Upper lobe of left lung (tissue), 6 donors: ENCODE measurements around the gene SORCS1. TPM values are rescaled to one million over a fixed set of nuclear protein-coding genes. Genes with fewer than 3 reads are reported as not detected.

Experiments used
- ATAC-seq, 2 donors: fragments of 200-7000 bp; cut with Tn5 transposase; one replicate each; pipeline ENCODE4 v1.9.1; 2022; ENCODE audit warnings: mild to moderate bottlenecking in 2 of 2, moderate library complexity in 2 of 2; ENCODE audit not compliant: low FRiP score in 2 of 2
- DNase-seq, 2 donors: peaks; one replicate each; pipeline ENCODE4 v3.0.0-alpha.2; 2019 to 2020
- H3K27ac ChIP-seq, 4 donors: fragments of 200-600 bp; sonication (generic); one replicate each; pipeline ENCODE4 v1.5.1; 2016 to 2019
- H3K27me3 ChIP-seq, 4 donors: fragments of 200-600 bp; sonication (generic); one replicate each; pipeline ENCODE4 v1.5.1; 2017 to 2019
- H3K36me3 ChIP-seq, 4 donors: fragments of 200-600 bp; sonication (generic); one replicate each; pipeline ENCODE4 v1.5.1; 2016 to 2019
- H3K4me1 ChIP-seq, 4 donors: fragments of 200-600 bp; sonication (generic); one replicate each; pipeline ENCODE4 v1.5.1; 2018 to 2019
- H3K4me3 ChIP-seq, 4 donors: fragments of 200-600 bp; sonication (generic); one replicate each; pipeline ENCODE4 v1.5.1; 2017 to 2019; ENCODE audit warnings: mild to moderate bottlenecking in 2 of 4, moderate library complexity in 1 of 4
- H3K9me3 ChIP-seq, 4 donors: fragments of 200-600 bp; sonication (generic); one replicate each; pipeline ENCODE4 v1.5.1; 2018 to 2019
- EP300 ChIP-seq, 4 donors: sonication (generic); formaldehyde crosslinking; IDR thresholded peaks; one replicate each; pipeline ENCODE4 v1.5.1; 2017; ENCODE audit warnings: antibody characterized with exemption in 4 of 4, control low read depth in 2 of 4
- POLR2A ChIP-seq, 4 donors: fragments of 450-650 bp; IDR thresholded peaks; one replicate each; pipeline ENCODE4 v1.5.1; 2016 to 2017; ENCODE audit warnings: antibody characterized with exemption in 4 of 4, mild to moderate bottlenecking in 2 of 4
- POLR2AphosphoS5 ChIP-seq, 2 donors: sonication (generic); formaldehyde crosslinking; IDR thresholded peaks; one replicate each; pipeline ENCODE4 v1.5.1; 2017; ENCODE audit warnings: antibody characterized with exemption in 2 of 2
- WGBS, 2 donors: methylation state at CpG; one replicate each; pipeline ENCODE4 v1.1.5; 2017 to 2018; 5-methylcytosine and 5-hydroxymethylcytosine counted together
- total RNA-seq, 6 donors: library from RNA; depleted of rRNA in 4 of 6; stranded (reverse); fragments of >200 nt in 4 of 6; gene quantifications; one replicate each; pipeline versions ENCODE4 v1.1.0 to v1.2.1, GENCODE V29; 2016 to 2021
- TF ChIP-seq, protein P1 (sequence below), 6 experiments: fragments of 450-650 bp in 4 of 6; fragments of 200-600 bp in 2 of 6; sonication (generic) in 2 of 6; IDR thresholded peaks; one replicate each; pipeline ENCODE4 v1.5.1; 2016 to 2019; ENCODE audit warnings: antibody characterized with exemption in 6 of 6
- donor health status: DM: no; HTN: no; CAD: no; lungs with moderate emphysema.
- donor health status: DM: no; HTN: yes; CAD: no; lungs with severe emphysema.

SORCS1 gene
- total RNA-seq, 6 donors from 2014 or later: 0.10 to 0.77 (median 0.10) TPM; not detected in 3

DNA sequence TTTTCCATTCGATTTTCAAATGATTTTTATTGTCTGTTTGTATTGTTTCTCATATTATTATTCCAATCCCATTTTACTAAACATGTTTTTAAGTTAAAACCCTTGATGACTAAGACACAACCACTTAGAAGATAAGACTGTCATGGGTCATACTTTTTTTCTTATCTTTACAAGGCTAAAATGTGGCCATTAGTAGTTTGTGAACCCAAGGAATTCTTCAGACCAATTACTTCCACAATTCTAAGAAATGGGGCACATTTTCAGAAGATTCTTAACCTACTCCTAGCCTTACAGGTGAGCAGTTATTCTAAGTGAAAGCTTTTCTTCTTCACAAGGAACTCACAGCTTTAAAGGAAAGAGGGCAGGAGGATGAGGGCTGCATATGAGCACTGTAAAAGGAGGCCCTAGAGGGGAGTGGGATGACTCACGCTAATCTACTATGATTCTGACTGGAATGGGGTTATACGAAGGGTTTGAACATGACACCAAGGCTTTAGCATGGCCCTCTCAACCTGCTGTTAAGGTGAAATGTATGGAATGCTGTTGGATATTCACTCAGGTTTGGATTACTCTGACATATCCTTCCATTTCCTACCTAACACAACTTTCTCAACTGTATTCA, 81.0 kb downstream of the SORCS1 start:
- TF ChIP-seq, protein P1, sequence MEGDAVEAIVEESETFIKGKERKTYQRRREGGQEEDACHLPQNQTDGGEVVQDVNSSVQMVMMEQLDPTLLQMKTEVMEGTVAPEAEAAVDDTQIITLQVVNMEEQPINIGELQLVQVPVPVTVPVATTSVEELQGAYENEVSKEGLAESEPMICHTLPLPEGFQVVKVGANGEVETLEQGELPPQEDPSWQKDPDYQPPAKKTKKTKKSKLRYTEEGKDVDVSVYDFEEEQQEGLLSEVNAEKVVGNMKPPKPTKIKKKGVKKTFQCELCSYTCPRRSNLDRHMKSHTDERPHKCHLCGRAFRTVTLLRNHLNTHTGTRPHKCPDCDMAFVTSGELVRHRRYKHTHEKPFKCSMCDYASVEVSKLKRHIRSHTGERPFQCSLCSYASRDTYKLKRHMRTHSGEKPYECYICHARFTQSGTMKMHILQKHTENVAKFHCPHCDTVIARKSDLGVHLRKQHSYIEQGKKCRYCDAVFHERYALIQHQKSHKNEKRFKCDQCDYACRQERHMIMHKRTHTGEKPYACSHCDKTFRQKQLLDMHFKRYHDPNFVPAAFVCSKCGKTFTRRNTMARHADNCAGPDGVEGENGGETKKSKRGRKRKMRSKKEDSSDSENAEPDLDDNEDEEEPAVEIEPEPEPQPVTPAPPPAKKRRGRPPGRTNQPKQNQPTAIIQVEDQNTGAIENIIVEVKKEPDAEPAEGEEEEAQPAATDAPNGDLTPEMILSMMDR (IDR thresholded peaks at IDR 0.05): no peak
- TF ChIP-seq POLR2AphosphoS5 (IDR thresholded peaks at IDR 0.05) (no peak), EP300 (IDR thresholded peaks at IDR 0.05) (no peak), POLR2A (IDR thresholded peaks at IDR 0.05) (no peak)
- 63 to 77% methylated on average over 3 of the region's 3 CpGs for WGBS, 2 donors

GRCh38 chr10:107081644-107082043, 82.9 kb downstream of the SORCS1 start:
- Histone ChIP-seq H3K4me3 (no peak overlapping the region), H3K27ac (no peak overlapping the region), H3K9me3 (no peaks in the 10 kb centered on the region), H3K4me1 (no peaks in the 10 kb centered on the region), H3K36me3 (no peaks in the 10 kb centered on the region), H3K27me3 (no peaks in the 10 kb centered on the region)
- DNase-seq (no peak), ATAC-seq (no peak)
- TF ChIP-seq POLR2A (IDR thresholded peaks at IDR 0.05) (no peak), POLR2AphosphoS5 (IDR thresholded peaks at IDR 0.05) (no peak), EP300 (IDR thresholded peaks at IDR 0.05) (no peak)
- TF ChIP-seq, protein P1 (IDR thresholded peaks at IDR 0.05): no peak
- 86 to 88% methylated on average over 1 of the region's 1 CpG for WGBS, 2 donors

More for the DNA sequence above, 81.0 kb downstream of the SORCS1 start:
- no peak overlapping the region for H3K4me3 ChIP-seq
- H3K36me3 ChIP-seq: no peaks in the 10 kb centered on the region
- no peak overlapping the region for H3K27ac ChIP-seq
- H3K9me3 ChIP-seq: no peaks in the 10 kb centered on the region
- H3K27me3 ChIP-seq: no peaks in the 10 kb centered on the region
- H3K4me1 ChIP-seq: no peaks in the 10 kb centered on the region
- ATAC-seq (no peak), DNase-seq (no peak)

GRCh38 chr10:107075117-107075516, 89.4 kb downstream of the SORCS1 start:
- ATAC-seq: no peak
- H3K9me3 ChIP-seq: no peaks in the 10 kb centered on the region
- H3K36me3 ChIP-seq: no peaks in the 10 kb centered on the region
- TF ChIP-seq POLR2AphosphoS5 (IDR thresholded peaks at IDR 0.05): no peak
- TF ChIP-seq, protein P1 (IDR thresholded peaks at IDR 0.05): no peak
- no peak overlapping the region for H3K4me3 ChIP-seq
- H3K27me3 ChIP-seq: no peaks in the 10 kb centered on the region
- 64 to 73% methylated on average over 2 of the region's 2 CpGs for WGBS, 2 donors
- H3K4me1 ChIP-seq: no peaks in the 10 kb centered on the region
- no peak overlapping the region for H3K27ac ChIP-seq
- DNase-seq: no peak

GRCh38 chr10:107072786-107073185, 91.7 kb downstream of the SORCS1 start:
- 55 to 63% methylated on average over 5 of the region's 5 CpGs for WGBS, 2 donors
- DNase-seq (no peak), ATAC-seq (no peak)
- Histone ChIP-seq H3K4me3 (no peak overlapping the region), H3K4me1 (no peaks in the 10 kb centered on the region), H3K27me3 (no peaks in the 10 kb centered on the region), H3K36me3 (no peaks in the 10 kb centered on the region), H3K27ac (no peak overlapping the region), H3K9me3 (no peaks in the 10 kb centered on the region)
- TF ChIP-seq POLR2A (IDR thresholded peaks at IDR 0.05) (no peak), EP300 (IDR thresholded peaks at IDR 0.05) (no peak), POLR2AphosphoS5 (IDR thresholded peaks at IDR 0.05) (no peak)
- TF ChIP-seq, protein P1 (IDR thresholded peaks at IDR 0.05): no peak

DNA sequence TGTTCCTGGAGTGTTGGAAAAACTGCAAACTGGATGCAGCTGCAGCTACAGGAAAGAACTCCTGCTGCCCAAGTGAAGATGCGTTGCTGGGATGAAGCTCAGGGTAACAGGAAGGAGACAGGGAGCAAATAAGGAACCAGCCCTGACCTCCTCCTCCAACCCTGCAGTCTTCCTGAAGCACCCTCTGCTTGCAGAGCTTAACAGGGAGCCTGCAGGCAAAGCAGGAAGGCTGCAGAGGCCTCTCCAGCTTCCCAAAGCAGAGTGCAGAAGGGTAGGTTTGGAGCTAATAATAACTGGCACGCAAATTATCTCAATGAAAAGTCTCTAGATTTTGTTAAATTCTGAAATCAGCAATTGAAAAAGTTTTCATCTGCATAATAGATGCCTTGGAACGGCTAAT, 92.5 kb downstream of the SORCS1 start:
- no peaks in the 10 kb centered on the region for H3K27me3 ChIP-seq
- no peak overlapping the region for H3K4me3 ChIP-seq
- no peak overlapping the region for H3K27ac ChIP-seq
- DNase-seq (no peak), ATAC-seq (no peak)
- H3K4me1 ChIP-seq: no peaks in the 10 kb centered on the region
- no peaks in the 10 kb centered on the region for H3K36me3 ChIP-seq
- 72 to 82% methylated on average over 3 of the region's 3 CpGs for WGBS, 2 donors
- H3K9me3 ChIP-seq: no peaks in the 10 kb centered on the region
- TF ChIP-seq POLR2AphosphoS5 (IDR thresholded peaks at IDR 0.05): no peak
